Liver (tissue), 3 donors: Measurements from ENCODE around the gene LRP5.

ENCODE experiments used
- CTCF ChIP-seq: fragments of 150-350 bp; IDR thresholded peaks from 2 replicates; pipeline ENCODE4 v1.5.1; 2017; ENCODE audit warnings: improper control_type of control experiment, low read depth, low read length; ENCODE audit not compliant: missing input control
- HNF4A ChIP-seq, 2 donors: conservative IDR thresholded peaks; 2 replicates each; pipeline ENCODE4 v1.6.1; 2016; ENCODE audit warnings: antibody characterized with exemption in 2 of 2, mild to moderate bottlenecking in 2 of 2
- NR2F2 ChIP-seq: IDR thresholded peaks from 2 replicates; pipeline ENCODE4 v1.6.1; 2016; ENCODE audit warnings: antibody characterized with exemption
- SP1 ChIP-seq: IDR thresholded peaks from 2 replicates; pipeline ENCODE4 v1.6.1; 2018; ENCODE audit warnings: antibody characterized with exemption, mild to moderate bottlenecking
- donor health status: healthy.
- donor health status: healthy.

DNA sequence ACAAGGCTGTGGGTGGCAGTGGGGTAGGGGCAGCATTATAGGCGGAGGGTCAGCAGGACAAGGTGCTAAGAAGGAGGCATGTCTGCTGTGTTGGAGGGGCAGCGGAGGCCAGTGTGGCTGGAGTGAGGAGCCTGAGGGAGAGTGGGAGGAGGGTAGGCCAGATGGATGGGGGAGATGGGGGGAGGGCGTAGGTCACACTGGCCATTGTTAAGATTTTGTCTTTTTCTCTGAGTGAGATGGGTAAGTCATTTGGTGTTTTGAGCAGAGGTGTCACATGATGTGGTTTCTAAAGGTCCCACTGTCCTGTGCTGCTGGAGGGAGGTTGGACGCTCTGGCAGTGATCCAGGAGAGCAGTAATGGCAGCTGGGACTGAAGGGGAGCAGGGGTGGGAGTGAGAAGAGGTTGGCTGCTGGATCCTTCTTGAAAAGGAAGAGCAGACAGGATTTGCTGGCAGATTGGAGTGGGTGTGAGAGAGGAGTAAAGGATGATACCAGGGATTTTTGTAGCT is 158.0 kb downstream of the LRP5 start:
- no peak for TF ChIP-seq SP1
- TF ChIP-seq CTCF: no peak
- no peak for TF ChIP-seq HNF4A (conservative IDR thresholded peaks at IDR 0.05)
- no peak for TF ChIP-seq NR2F2
